H1 (cell line): Measurements from ENCODE around the gene SIGLEC10. TPM values are rescaled to one million over a fixed set of nuclear protein-coding genes. Genes with fewer than 3 reads are reported as not detected.

ENCODE experiments used
- CTCF ChIA-PET: fragments of 300-600 bp; sonication (Branson Sonifier 250); formaldehyde crosslinking; loops from one replicate; lab custom pipeline; 2021; ENCODE audit not compliant: partially characterized antibody; lab: Charles Lee
- POLR2A ChIA-PET: fragments of 300-600 bp; sonication (Branson Sonifier 250); formaldehyde crosslinking; loops from one replicate; lab custom pipeline; 2021; ENCODE audit warnings: inconsistent platforms; ENCODE audit not compliant: partially characterized antibody; lab: Charles Lee
- DNase-seq, 2 experiments: peaks; one replicate each; pipeline versions ENCODE4 v3.0.0 to v3.0.0-alpha.2; 2010 to 2022; ENCODE audit warnings: low spot score in 2 of 2, low read depth in 1 of 2, mixed read lengths in 1 of 2
- FAIRE-seq: peaks from 2 replicates; lab custom pipeline; 2011; peaks lifted over from hg19 to GRCh38; lab: Jason Lieb, UNC
- H2AFZ ChIP-seq: 2 replicates; pipeline ENCODE4 v1.8.1; 2012; ENCODE audit warnings: low read length, inconsistent platforms
- H2AK5ac ChIP-seq: 2 replicates; pipeline ENCODE4 v1.6.1; 2013; ENCODE audit warnings: low read depth, low read length
- H2BK120ac ChIP-seq: replicated peaks from 2 replicates; pipeline ENCODE3; 2013; ENCODE audit warnings: low read depth, low read length, inconsistent platforms
- H2BK12ac ChIP-seq: 2 replicates; pipeline ENCODE4 v1.6.1; 2013; ENCODE audit warnings: low read depth, low read length
- H2BK15ac ChIP-seq: 2 replicates; pipeline ENCODE4 v1.6.1; 2013; ENCODE audit warnings: low read length
- H2BK20ac ChIP-seq: 2 replicates; pipeline ENCODE4 v1.6.1; 2013; ENCODE audit warnings: low read length
- H2BK5ac ChIP-seq: 2 replicates; pipeline ENCODE4 v1.6.1; 2013; ENCODE audit warnings: low read depth, low read length
- H3K14ac ChIP-seq: 2 replicates; pipeline ENCODE4 v1.6.1; 2013; ENCODE audit warnings: inconsistent platforms; ENCODE audit not compliant: insufficient read length
- H3K18ac ChIP-seq: 2 replicates; pipeline ENCODE4 v1.6.1; 2013; ENCODE audit warnings: low read length; ENCODE audit errors: extremely low read depth
- H3K23ac ChIP-seq: 2 replicates; pipeline ENCODE4 v1.6.1; 2013; ENCODE audit warnings: inconsistent platforms; ENCODE audit not compliant: insufficient read length
- H3K23me2 ChIP-seq: 2 replicates; pipeline ENCODE4 v1.6.1; 2013; ENCODE audit warnings: low read depth, low read length
- H3K27ac ChIP-seq: 2 replicates; pipeline ENCODE4 v1.6.1; 2011; ENCODE audit warnings: low read depth, low read length, inconsistent platforms
- H3K27me3 ChIP-seq, 4 experiments: replicated peaks in 1 of 4; 1 replicate in 1 of 4; 2 replicates in 3 of 4; pipeline versions ENCODE4 v1.6.1 to v1.8.1; 2011 to 2013; ENCODE audit warnings: low read length in 3 of 4, mild to moderate bottlenecking in 3 of 4, inconsistent platforms in 2 of 4, mixed read lengths in 2 of 4, moderate library complexity in 1 of 4; ENCODE audit not compliant: control insufficient read depth in 3 of 4, insufficient read depth in 3 of 4; ENCODE audit errors: extremely low read depth in 1 of 4
- H3K36me3 ChIP-seq, 4 experiments: 2 replicates each; pipeline versions ENCODE4 v1.6.1 to v1.8.1; 2011 to 2013; ENCODE audit warnings: mild to moderate bottlenecking in 4 of 4, low read length in 3 of 4, moderate library complexity in 2 of 4, control low read depth in 1 of 4, inconsistent platforms in 1 of 4; ENCODE audit not compliant: insufficient read depth in 4 of 4, control insufficient read depth in 2 of 4
- H3K4ac ChIP-seq: replicated peaks from 2 replicates; pipeline ENCODE3; 2013; ENCODE audit warnings: low read length, low read depth, mixed read lengths, inconsistent platforms; ENCODE audit not compliant: insufficient read length
- H3K4me1 ChIP-seq, 4 experiments: replicated peaks in 1 of 4; 1 replicate in 1 of 4; 2 replicates in 3 of 4; pipeline versions ENCODE4 v1.6.1 to v1.8.1; 2011 to 2013; ENCODE audit warnings: low read length in 3 of 4, inconsistent platforms in 2 of 4, mixed read lengths in 1 of 4; ENCODE audit not compliant: insufficient read depth in 4 of 4, control insufficient read depth in 3 of 4
- H3K4me2 ChIP-seq, 2 experiments: 2 replicates each; pipeline versions ENCODE4 v1.6.1 to v1.8.1; 2011 to 2013; ENCODE audit warnings: low read depth in 2 of 2, low read length in 2 of 2, control low read depth in 1 of 2, inconsistent platforms in 1 of 2, mild to moderate bottlenecking in 1 of 2; ENCODE audit not compliant: insufficient read depth in 1 of 2
- H3K4me3 ChIP-seq, 4 experiments: fragments of 200-600, 300-600 bp in 1 of 4; sonication (generic), shearing (Covaris generic), sonication (Bioruptor Twin) in 1 of 4; 2 replicates each; pipeline versions ENCODE4 v1.5.1 to v1.8.1; 2011 to 2016; ENCODE audit warnings: low read length in 4 of 4, low read depth in 3 of 4, control low read depth in 2 of 4, inconsistent platforms in 2 of 4, mild to moderate bottlenecking in 2 of 4, mixed read lengths in 1 of 4, moderate library complexity in 1 of 4; ENCODE audit not compliant: insufficient read depth in 2 of 4; ENCODE audit errors: extremely low read depth in 1 of 4
- H3K56ac ChIP-seq: replicated peaks from 2 replicates; pipeline ENCODE3; 2013; ENCODE audit warnings: low read depth, mild to moderate bottlenecking, mixed read lengths, low read length, inconsistent platforms; ENCODE audit not compliant: insufficient read length
- H3K79me1 ChIP-seq: 2 replicates; pipeline ENCODE4 v1.6.1; 2013; ENCODE audit warnings: low read depth, low read length, control low read depth
- H3K79me2 ChIP-seq, 2 experiments: 2 replicates each; pipeline versions ENCODE4 v1.6.1 to v1.8.1; 2012 to 2013; ENCODE audit warnings: low read length in 2 of 2, mild to moderate bottlenecking in 2 of 2, inconsistent platforms in 1 of 2; ENCODE audit not compliant: insufficient read depth in 2 of 2, control insufficient read depth in 1 of 2
- H3K9ac ChIP-seq, 4 experiments: replicated peaks in 1 of 4; 1 replicate in 1 of 4; 2 replicates in 3 of 4; pipeline versions ENCODE4 v1.6.1 to v1.8.1; 2011 to 2013; ENCODE audit warnings: low read depth in 3 of 4, low read length in 3 of 4, control low read depth in 2 of 4, mild to moderate bottlenecking in 2 of 4, moderate library complexity in 2 of 4, inconsistent platforms in 1 of 4; ENCODE audit errors: extremely low read depth in 1 of 4
- H3K9me3 ChIP-seq, 2 experiments: 2 replicates each; pipeline versions ENCODE4 v1.6.1 to v1.8.1; 2012 to 2013; ENCODE audit warnings: mild to moderate bottlenecking in 2 of 2, moderate library complexity in 2 of 2, control low read depth in 1 of 2, inconsistent platforms in 1 of 2, low read depth in 1 of 2, low read length in 1 of 2, mixed read lengths in 1 of 2; ENCODE audit not compliant: insufficient read depth in 2 of 2
- H4K20me1 ChIP-seq, 2 experiments: replicated peaks in 1 of 2; 2 replicates each; pipeline versions ENCODE3 to v1.8.1; 2011 to 2013; ENCODE audit warnings: inconsistent platforms in 2 of 2, low read length in 2 of 2, mild to moderate bottlenecking in 1 of 2; ENCODE audit not compliant: insufficient read depth in 2 of 2, control insufficient read depth in 1 of 2
- H4K5ac ChIP-seq: 2 replicates; pipeline ENCODE4 v1.6.1; 2013; ENCODE audit warnings: low read length, low read depth, mixed read lengths, inconsistent platforms; ENCODE audit not compliant: insufficient read length
- H4K8ac ChIP-seq: 2 replicates; pipeline ENCODE4 v1.8.0; 2013; ENCODE audit warnings: mild to moderate bottlenecking, moderate library complexity, low read length, inconsistent platforms; ENCODE audit not compliant: insufficient read depth; ENCODE audit errors: extremely low read depth
- H4K91ac ChIP-seq: replicated peaks from 2 replicates; pipeline ENCODE3; 2013; ENCODE audit warnings: low read length, mixed read lengths, inconsistent platforms; ENCODE audit not compliant: insufficient read length
- BCL11A ChIP-seq, 2 experiments: IDR thresholded peaks; one replicate each; pipeline ENCODE4 v1.6.1; 2011; ENCODE audit warnings: low read depth in 2 of 2, low read length in 2 of 2, mild to moderate bottlenecking in 2 of 2
- CREB1 ChIP-seq: IDR thresholded peaks from 2 replicates; pipeline ENCODE4 v1.6.1; 2012; ENCODE audit warnings: inconsistent platforms
- GTF2F1 ChIP-seq: IDR thresholded peaks from 2 replicates; pipeline ENCODE4 v1.6.1; 2012; ENCODE audit warnings: low read depth, low read length, improper control_type of control experiment, borderline replicate concordance
- KDM4A ChIP-seq: IDR thresholded peaks from one replicate; pipeline ENCODE4 v1.7.1; 2012; ENCODE audit warnings: low read depth, mild to moderate bottlenecking, moderate library complexity, low read length, inconsistent platforms; ENCODE audit not compliant: severe bottlenecking
- PHF8 ChIP-seq: fragments of 200-600 bp; sonication (generic); conservative IDR thresholded peaks from 2 replicates; pipeline ENCODE4 v1.7.1; 2012; ENCODE audit warnings: low read depth, mild to moderate bottlenecking, inconsistent platforms, low read length, moderate library complexity
- RBBP5 ChIP-seq: IDR thresholded peaks from 2 replicates; pipeline ENCODE4 v1.7.1; 2012; ENCODE audit warnings: low read depth, mild to moderate bottlenecking, inconsistent platforms, low read length, moderate library complexity, borderline replicate concordance
- RFX5 ChIP-seq: IDR thresholded peaks from 2 replicates; pipeline ENCODE4 v1.6.1; 2011; ENCODE audit warnings: low read depth, low read length, improper control_type of control experiment, borderline replicate concordance
- SIN3A ChIP-seq, 2 experiments: IDR thresholded peaks in 1 of 2; conservative IDR thresholded peaks in 1 of 2; 2 replicates each; pipeline ENCODE4 v1.6.1; 2011 to 2012; ENCODE audit warnings: low read length in 2 of 2, improper control_type of control experiment in 1 of 2, low read depth in 1 of 2, mild to moderate bottlenecking in 1 of 2
- SRF ChIP-seq: IDR thresholded peaks from 2 replicates; pipeline ENCODE4 v1.6.1; 2011; ENCODE audit warnings: mild to moderate bottlenecking, low read depth, low read length, moderate library complexity
- TAF1 ChIP-seq: IDR thresholded peaks from 2 replicates; pipeline ENCODE4 v1.6.1; 2011; ENCODE audit warnings: mild to moderate bottlenecking, low read depth, low read length
- WGBS, 2 experiments: shearing (Covaris generic) in 1 of 2; methylation state at CpG; one replicate each; pipeline versions ENCODE4 v1.1.6 to v1.1.7; 2013 to 2015; ENCODE audit warnings: low lambda C conversion rate in 2 of 2, mixed read lengths in 2 of 2, inconsistent platforms in 1 of 2, low coverage in 1 of 2, missing lambda C conversion rate in 1 of 2; ENCODE audit not compliant: insufficient replicate concordance in 2 of 2, insufficient coverage in 1 of 2, insufficient read length in 1 of 2; ENCODE audit errors: extremely low coverage in 1 of 2, missing lambda C conversion rate in 1 of 2; 5-methylcytosine and 5-hydroxymethylcytosine counted together
- polyA plus RNA-seq, 7 experiments: library from polyadenylated mRNA; depleted of rRNA in 3 of 7; stranded (reverse) in 5 of 7; unstranded in 2 of 7; fragments of >200 nt in 5 of 7; fragments of 200-250 nt in 2 of 7; gene quantifications; 1 replicate in 5 of 7; 2 replicates in 1 of 7; 4 replicates in 1 of 7; pipeline versions ENCODE4 v1.2.1 to v1.2.3, GENCODE V29; 2011 to 2013; ENCODE audit warnings: missing spikeins in 2 of 7, mixed read lengths in 2 of 7
- total RNA-seq: library from RNA; stranded (reverse); fragmentation: NEBNext Ultra II Directional; extraction: Animal tissue kit (Norgen Biotek cat#: 25700); gene quantifications from 2 replicates; pipeline ENCODE4 v1.2.1, GENCODE V29; 2021
- TF ChIP-seq, protein P1 (sequence below), 3 experiments: IDR thresholded peaks; 1 replicate in 2 of 3; 2 replicates in 1 of 3; pipeline versions ENCODE4 v1.5.1 to v1.6.1; 2011; ENCODE audit warnings: low read length in 3 of 3, mild to moderate bottlenecking in 3 of 3, inconsistent platforms in 2 of 3, low read depth in 1 of 3, moderate library complexity in 1 of 3; ENCODE audit not compliant: insufficient read depth in 1 of 3; ENCODE audit errors: control extremely low read depth in 1 of 3

Gene SIGLEC10
- total and polyA plus RNA-seq, 2 of the 8 experiments (the other 6 are each of a cell fraction or from before 2014, with no cell fraction given) = 0.06 TPM; not detected in 1

DNA sequence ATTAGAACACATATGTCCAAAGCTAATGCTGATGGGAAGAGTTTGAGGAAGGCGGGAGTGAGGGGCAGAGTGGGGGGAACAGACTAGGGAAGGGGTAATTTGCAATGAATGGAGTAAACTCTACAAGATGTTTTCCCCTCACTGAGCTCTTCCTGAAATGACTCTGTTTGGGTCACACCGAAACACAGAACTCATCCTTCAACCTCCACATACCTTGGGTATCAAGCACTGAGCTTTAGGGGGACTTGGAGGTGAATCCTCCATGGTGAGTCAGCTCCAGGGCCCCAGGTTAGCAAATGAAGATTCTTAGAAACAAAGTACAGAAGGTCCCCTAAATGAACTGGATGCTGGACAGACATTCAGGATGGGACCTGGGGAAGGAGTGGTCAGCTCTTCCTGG, 1.3 kb upstream of the SIGLEC10 start:
- H3K27ac ChIP-seq = no peak overlapping the region
- H3K4ac ChIP-seq = no peak overlapping the region
- no peak overlapping the region for H3K14ac ChIP-seq
- H3K56ac ChIP-seq = no peak overlapping the region
- no peak overlapping the region for H3K23ac ChIP-seq
- H3K79me2 ChIP-seq = no peaks in the 10 kb centered on the region
- peaks cover 1% of the 10 kb centered on the region; the same call in 1 of the 2 replicates for H3K23me2 ChIP-seq
- H3K4me2 ChIP-seq = no peak overlapping the region
- ChIA-PET CTCF (interaction anchor here (0.6 to 6.7 kb wide), 11 partner anchors 8 to 322 kb away, joined by 3 to 58 read pairs (median 4); no protein-coding TSS in a partner anchor), POLR2A (interaction anchor here (2.0 kb wide), 1 partner anchor 10 kb away, joined by 9 read pairs; no protein-coding TSS in a partner anchor)
- H2BK20ac ChIP-seq = no peak overlapping the region
- no peak overlapping the region for H2AFZ ChIP-seq
- H3K36me3 ChIP-seq = no peaks in the 10 kb centered on the region
- no peaks in the 10 kb centered on the region for H4K20me1 ChIP-seq
- no peak overlapping the region for H3K4me3 ChIP-seq
- no peak overlapping the region for H3K18ac ChIP-seq
- H3K9me3 ChIP-seq = no peaks in the 10 kb centered on the region
- no peak overlapping the region for H4K5ac ChIP-seq
- H3K4me1 ChIP-seq = peaks cover 0 to 11% (median 3%) of the 10 kb centered on the region in 4 experiments; a peak in 2 of 7 replicates
- H3K9ac ChIP-seq = no peak overlapping the region
- H2AK5ac ChIP-seq = no peak overlapping the region
- no peak overlapping the region for H2BK120ac ChIP-seq
- no peaks in the 10 kb centered on the region for H3K79me1 ChIP-seq
- peaks cover 0 to 5% (median 2%) of the 10 kb centered on the region in 4 experiments; a peak in 3 of 7 replicates for H3K27me3 ChIP-seq
- H4K91ac ChIP-seq = no peak overlapping the region
- 83% methylated on average over 2 of the region's 2 CpGs; no CpG with 5 or more reads in 1 of the 2 experiments for WGBS, 2 experiments
- DNase-seq = no peak
- no peak overlapping the region for H4K8ac ChIP-seq
- no peak for FAIRE-seq
- no peak overlapping the region for H2BK12ac ChIP-seq
- no peak overlapping the region for H2BK5ac ChIP-seq
- no peak overlapping the region for H2BK15ac ChIP-seq
- TF ChIP-seq TAF1 (no peak), RFX5 (no peak), RBBP5 (no peak), BCL11A (IDR thresholded peaks at IDR 0.05; ENCODE audit: low read depth in 2 of 2, low read length in 2 of 2) (no peak), GTF2F1 (no peak), KDM4A (no peak), SIN3A (conservative IDR thresholded peaks at IDR 0.05 in 1 of 2, IDR thresholded peaks at IDR 0.05 in 1 of 2; ENCODE audit: low read depth in 1 of 2, low read length in 2 of 2) (no peak), SRF (no peak), CREB1 (no peak), PHF8 (no peak)
- TF ChIP-seq, protein P1, sequence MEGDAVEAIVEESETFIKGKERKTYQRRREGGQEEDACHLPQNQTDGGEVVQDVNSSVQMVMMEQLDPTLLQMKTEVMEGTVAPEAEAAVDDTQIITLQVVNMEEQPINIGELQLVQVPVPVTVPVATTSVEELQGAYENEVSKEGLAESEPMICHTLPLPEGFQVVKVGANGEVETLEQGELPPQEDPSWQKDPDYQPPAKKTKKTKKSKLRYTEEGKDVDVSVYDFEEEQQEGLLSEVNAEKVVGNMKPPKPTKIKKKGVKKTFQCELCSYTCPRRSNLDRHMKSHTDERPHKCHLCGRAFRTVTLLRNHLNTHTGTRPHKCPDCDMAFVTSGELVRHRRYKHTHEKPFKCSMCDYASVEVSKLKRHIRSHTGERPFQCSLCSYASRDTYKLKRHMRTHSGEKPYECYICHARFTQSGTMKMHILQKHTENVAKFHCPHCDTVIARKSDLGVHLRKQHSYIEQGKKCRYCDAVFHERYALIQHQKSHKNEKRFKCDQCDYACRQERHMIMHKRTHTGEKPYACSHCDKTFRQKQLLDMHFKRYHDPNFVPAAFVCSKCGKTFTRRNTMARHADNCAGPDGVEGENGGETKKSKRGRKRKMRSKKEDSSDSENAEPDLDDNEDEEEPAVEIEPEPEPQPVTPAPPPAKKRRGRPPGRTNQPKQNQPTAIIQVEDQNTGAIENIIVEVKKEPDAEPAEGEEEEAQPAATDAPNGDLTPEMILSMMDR (IDR thresholded peaks at IDR 0.05; ENCODE audit: control extremely low read depth in 1 of 3, insufficient read depth in 1 of 3, low read depth in 1 of 3, low read length in 3 of 3) = no peak
